CD4-positive, alpha-beta T cell treated with Interleukin-6 for 4 hours (primary cell): ENCODE measurements around the gene DDX19B.
A peak's percentile ranks its signal among the peaks of the same experiment; 100 is the strongest.

ENCODE experiments used
- DNase-seq: peaks from one replicate; pipeline ENCODE4 v3.0.0-alpha.2; 2020; ENCODE audit warnings: mixed read lengths

The DDX19B gene

DNA sequence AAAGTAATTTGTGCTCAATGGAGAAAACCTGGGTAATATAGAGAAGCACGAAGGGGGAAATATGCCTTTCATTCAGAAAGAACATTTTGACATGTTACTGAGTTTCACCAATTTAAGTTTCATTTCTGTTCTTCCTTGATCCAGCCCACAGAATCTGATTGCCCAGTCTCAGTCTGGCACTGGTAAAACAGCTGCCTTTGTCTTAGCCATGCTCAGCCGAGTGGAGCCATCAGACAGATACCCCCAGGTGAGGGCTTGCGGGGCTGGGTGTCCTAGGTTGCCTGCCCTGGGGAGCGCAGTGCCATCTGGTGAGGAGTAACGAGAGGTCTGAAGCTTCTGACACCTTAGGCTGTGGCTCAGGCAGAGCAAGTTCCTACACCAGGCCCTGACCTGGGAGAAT is 65.4 kb downstream of the DDX19B start:
- DNase-seq, result no peak

DNA sequence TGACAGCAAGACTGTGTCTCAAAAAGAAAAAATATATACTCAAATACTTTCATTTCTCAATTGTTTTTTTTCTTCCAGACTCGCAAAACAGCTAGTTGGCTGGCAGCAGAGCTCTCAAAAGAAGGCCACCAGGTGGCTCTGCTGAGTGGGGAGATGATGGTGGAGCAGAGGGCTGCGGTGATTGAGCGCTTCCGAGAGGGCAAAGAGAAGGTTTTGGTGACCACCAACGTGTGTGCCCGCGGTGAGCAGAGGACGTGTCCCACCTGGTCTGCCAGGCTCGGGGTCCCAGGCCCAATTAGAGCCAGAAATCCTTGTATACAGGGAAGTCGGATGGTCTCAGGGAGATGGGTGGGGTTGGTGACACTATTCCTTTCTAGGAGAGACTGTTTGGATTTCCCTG is 71.2 kb downstream of the DDX19B start:
- DNase-seq, result peak; percentile 45

DNA sequence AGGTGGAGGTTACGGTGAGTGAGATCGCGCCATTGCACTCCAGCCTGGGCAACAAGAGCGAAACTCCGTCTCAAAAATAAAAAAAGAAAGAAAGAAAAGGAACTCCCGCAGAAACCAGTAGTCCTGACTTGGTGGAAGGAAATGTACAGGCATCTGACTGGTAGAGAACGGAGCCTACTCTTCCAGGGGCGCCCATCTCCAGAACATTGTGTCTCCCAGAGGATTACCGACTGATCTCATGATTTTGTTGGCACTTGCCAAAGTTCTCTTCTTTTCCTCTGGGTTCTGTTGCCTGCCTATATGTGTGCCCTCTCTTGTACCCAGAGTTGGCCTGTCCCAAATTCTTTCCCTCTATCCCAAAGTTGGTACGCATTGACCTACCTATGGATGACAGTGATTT is 71.9 kb downstream of the DDX19B start:
- DNase-seq, result no peak

DNA sequence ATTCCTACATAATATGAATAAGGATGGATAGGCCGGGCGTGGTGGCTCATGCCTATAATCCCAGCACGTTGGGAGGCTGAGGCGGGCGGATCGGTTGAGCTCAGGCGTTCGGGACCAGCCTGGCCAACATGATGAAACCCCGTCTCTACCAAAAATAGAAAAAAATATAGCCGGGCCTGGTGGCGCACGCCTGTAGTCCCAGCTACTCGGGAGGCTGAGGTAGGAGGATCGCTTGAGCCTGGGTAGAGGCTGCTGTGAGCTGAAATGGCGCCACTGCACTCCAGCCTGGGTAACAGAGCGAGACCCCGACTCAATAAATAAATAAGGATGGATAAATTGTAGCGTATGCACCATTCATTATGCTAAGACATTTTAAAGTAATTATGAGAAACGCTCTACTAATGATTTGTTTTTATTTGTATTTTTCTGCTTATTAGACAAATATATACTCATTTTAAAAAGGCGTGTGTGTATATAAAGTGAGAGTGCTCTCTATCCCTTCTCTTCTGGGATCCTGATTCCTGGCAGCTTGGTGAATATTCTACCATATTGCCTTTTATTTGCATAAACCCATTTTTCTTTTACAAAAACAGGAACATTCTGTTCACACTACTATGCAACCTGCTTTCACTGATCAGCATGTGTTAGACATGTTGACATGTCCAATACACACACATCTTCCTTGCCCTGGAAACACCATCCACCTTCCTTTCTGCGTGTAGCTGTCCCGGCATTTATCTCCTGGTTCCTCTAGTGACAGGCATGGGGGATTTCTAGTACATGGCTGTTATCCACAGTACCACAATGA is 74.1 kb downstream of the DDX19B start:
- no peak for DNase-seq

DNA sequence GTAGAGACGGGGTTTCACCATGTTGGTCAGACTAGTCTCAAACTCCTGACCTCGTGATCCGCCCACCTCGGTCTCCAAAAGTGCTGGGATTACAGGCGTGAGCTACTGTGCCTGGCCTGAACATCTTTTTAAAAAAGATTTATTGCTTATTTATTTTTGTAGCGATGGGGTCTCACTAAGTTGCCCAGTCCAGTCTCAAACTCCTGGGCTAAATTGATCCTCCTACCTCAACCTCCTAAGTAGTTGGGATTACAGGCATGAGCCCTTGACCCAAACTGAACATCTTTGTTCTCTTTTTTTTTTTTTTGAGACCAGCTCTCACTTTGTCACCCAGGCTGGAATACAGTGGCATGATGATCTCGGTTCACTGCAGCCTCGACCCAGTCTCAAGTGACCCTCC is 75.2 kb downstream of the DDX19B start:
- no peak for DNase-seq

DNA sequence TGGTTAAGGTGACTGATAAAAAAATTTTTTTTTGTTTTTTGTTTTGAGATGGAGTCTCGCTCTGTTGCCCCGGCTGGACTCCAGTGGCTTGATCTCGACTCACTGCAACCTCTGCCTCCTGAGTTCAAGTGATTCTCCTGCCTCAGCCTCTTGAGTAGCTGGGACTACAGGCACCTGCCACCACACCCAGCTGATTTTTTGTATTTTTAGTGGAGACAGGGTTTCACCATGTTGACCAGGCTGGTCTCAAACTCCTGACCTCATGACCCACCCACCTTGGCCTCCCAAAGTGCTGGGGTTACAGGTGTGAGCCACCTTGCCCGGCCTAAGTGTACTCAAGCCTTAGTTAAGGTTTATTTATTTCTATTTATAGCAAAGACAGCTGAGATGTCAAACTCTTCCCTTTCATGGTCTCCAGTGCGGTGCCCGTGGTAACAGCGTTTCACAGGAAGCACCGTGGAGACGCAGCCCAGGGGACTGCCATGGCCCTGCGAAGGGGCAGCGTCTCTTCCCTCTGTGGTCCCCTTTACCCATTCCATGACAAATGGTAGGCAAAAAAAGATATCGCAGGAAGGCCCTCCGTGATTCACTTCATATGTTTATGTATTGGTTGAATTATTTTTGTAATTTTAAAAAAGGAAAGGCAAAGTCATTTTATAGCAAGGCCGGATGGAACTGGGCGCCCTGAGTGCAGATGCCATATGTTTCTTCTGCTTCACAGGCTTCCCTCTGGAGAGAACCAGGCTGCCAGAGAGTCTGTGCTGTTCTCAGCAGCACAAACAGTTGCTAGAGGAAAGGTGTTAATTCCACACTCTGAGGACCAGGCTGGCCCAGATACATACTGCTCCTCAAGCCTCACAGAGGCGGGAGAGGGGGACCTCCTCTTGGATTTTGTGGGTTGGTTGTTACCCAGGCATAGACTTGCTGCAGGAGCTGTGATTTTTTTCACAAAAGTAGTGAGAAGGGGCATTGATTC is 76.9 kb downstream of the DDX19B start:
- DNase-seq, result no peak

DNA sequence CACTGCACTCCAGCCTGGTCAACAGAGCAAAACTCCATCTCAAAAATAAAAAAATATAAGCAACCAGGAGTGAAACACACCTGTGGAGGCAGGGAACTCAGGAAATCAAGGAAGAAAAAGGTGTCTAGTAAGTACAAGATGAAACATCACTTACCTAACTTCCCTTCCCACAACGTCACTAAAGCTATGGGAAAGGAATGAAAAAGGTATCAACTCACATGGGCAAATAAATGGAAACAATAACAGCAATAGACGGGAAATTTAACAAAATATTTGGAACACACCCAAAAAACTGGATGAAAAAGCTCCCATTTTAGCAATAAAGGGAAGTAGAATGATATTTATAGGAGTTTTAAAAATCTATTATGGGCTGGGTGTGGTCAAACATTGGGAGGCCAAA is 78.8 kb downstream of the DDX19B start:
- DNase-seq, result no peak

DNA sequence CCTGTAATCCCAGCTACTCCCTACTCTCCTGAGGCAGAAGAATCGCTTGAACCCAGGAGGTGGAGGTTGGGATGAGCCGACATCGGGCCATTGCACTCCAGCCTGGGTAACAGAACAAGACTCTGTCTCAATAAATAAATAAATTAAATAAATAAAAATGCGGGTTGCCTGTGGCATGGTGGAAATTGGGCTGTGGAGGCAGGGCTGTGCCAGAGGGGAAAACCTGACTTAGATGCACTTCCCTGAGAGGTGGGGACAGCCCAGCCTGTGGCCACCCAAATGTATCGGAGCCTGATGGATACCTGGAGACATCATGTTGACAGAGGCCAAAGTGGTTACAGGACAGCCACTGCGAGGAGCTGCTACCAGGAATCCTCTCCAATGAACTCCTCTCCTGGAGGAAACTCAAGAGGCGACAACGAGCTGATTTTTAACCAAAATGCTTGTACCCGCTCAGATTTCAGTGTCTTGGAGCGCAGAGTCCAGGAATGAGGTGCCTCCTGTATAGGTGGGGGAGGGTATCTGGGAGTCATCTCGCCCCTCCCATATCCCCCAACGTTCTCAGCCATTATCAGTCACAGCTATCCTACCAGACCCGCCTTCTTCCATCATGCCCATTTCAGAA is 80.0 kb downstream of the DDX19B start:
- DNase-seq, result no peak

DNA sequence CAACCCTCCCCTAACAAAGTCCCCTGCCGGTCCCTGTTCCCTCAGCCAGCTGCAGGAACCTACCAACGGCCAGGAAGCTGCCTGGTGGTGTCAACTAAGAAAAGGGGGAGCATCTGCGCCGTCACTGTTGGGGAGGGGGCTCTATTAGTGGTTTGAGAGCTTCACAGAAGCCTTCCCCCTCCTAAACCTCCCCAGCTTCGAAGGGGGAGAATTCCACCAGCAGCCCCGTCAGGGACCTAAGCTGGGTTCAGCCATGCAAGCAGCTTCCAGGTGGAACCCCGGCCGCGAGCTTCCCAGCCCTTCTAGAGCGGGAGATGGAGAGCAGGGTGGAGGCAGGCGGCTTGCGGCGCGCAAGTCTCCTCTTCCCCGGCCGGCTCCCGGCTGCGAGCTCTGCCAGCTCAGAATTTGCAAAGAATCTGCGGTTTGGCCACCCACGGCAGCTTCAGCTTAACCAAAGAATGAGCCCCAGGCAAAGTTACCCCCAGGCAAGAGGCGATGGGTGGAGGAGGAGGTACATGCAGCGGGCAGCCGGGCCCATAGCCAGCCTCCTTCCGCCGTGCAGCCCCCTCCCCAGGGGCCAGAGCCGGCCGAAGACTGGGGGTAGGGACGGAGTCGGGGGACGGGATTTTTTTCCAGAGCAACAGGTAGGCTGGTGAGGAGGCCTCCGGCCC is 81.4 kb downstream of the DDX19B start:
- DNase-seq, result peak; percentile 74

DNA sequence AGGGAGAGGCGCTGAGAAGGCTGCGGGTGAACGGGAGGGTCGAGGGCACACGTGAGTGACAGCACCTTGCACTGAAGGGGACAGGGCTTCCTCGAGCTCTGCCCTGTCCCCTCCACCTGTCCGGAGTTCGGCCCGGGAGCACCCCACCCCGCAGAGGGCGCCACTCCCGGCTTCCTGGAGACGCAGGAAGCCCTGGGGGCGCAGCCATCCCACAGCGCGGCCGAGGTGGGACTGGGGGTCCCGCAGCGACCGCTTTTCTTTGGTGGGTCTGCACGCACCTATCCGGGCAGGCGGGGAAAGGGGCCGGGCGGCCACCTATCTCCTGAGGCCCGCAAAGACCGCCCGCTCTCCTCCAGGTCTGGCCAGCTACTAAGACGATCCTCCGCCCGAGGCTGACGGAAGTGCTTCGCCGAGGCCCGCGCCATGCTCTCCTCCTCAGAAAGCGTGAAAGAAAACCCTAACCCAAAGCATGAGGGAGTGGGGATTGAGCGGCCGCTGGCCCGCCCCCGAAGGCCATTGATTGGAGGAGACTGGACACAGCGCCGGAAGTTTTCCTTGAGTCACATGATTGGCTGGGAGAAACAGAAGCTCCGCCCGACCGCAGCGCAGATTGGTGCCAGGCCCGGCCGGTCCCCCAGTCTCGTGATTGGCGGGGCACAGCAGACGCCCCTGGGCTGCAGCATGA is 82.1 kb downstream of the DDX19B start:
- DNase-seq, result peak; percentile 97

DNA sequence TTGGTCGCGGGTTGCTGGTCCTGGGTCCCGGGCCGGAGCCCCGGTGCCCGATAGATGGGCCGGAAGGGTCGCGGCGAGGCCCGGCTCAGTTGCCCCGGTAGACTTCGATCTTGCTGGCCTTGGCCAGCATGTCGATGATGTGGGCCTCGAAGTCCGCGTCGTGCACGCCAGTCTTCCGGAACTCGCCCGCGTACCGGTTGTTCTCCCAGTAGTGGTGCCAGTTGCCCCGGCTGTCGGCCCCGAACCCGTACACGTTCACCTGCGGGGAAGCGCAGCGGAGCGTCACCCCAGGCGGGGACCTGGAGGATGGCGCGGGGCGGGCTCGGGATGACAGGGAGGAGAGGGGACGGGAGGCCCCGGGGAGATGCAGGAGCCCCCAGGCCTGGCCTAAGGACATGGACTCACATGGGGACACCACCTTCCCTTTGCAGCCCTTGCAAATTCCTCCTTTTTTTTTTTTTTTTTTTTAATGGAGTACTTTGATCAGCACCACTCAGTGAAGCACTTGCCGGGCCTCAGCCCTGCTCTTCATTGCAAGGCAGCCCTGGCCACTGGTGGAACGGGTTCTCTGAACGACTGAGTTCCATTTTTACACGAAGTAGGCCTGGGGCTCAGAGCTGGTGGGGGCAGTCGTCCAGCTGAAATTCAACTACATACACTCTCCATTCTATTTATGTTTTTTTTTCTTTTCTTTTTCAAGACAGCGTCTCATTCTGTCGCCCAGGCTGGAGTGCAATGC is 82.8 kb downstream of the DDX19B start:
- DNase-seq, result no peak

DNA sequence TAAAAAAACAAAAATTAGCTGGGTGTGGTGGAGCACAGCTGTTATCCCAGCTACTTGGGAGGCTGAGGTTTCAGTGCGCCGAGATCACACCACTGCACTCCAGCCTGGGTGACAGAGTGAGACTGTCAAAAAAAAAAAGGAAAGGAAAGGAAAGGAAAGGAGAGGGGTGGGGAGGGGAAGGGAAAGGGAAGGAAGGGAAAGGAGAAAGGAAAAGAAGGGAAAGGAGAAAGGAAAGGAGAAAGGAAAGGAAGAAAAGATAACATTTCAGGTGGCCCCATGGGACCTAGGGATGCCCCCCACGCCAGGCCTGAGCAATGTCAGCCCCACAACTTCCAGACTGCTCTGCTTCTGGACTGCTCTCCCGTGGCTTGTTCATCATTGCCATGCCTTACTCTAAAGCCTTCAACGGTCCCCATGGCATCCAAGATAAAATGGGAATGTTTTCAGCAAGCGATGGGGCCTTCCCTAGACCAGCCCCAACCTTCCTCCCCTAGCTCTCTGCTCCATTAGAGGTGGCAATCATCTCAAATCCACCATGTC is 84.5 kb downstream of the DDX19B start:
- DNase-seq, result no peak
